ENCODE results near the gene ECPAS.
"Not testable (repeated sequence)": the region's sequence is repeated elsewhere in the genome, so short reads cannot be mapped to it uniquely, and the experiment has no call there.

The ECPAS gene

GRCh38 chr9:111454751-111455150 is 29.4 kb downstream of the ECPAS start:
- Histone ChIP-seq H4K20me1 (ENCODE audit: low read depth, low read length) (no peaks in the 10 kb centered on the region), H3K9ac (ENCODE audit: low read length) (no peak overlapping the region)

GRCh38 chr9:111451570-111451969 is 32.6 kb downstream of the ECPAS start:
- no peaks in the 10 kb centered on the region for H3K9me2 ChIP-seq (replicated peaks; ENCODE audit: insufficient read depth, low read length)
- H3K79me2 ChIP-seq (ENCODE audit: insufficient read depth, low read length), result peaks cover 26% of the 10 kb centered on the region
- no peak overlapping the region for H3K4me2 ChIP-seq (ENCODE audit: low read depth, low read length, poor library complexity, severe bottlenecking)
- no peak overlapping the region for H3K27ac ChIP-seq (ENCODE audit: low read depth, low read length)
- no peak overlapping the region for H3K9ac ChIP-seq (ENCODE audit: low read length)
- no peaks in the 10 kb centered on the region for H3K27me3 ChIP-seq (ENCODE audit: low read length)
- H3K36me3 ChIP-seq (ENCODE audit: low read length), result no peaks in the 10 kb centered on the region
- TF ChIP-seq EZH2phosphoT487 (conservative IDR thresholded peaks at IDR 0.05; ENCODE audit: low read length) (no peak), CTCF (IDR thresholded peaks at IDR 0.05; ENCODE audit: insufficient read depth, low read length, poor library complexity, severe bottlenecking) (no peak)
- no peak overlapping the region for H2AFZ ChIP-seq (ENCODE audit: low read depth, low read length, severe bottlenecking)
- H3K9me3 ChIP-seq (ENCODE audit: insufficient read depth, low read length), result no peaks in the 10 kb centered on the region
- H4K20me1 ChIP-seq (ENCODE audit: low read depth, low read length), result no peaks in the 10 kb centered on the region
- H3K4me3 ChIP-seq (ENCODE audit: insufficient read depth, low read length, poor library complexity, severe bottlenecking), result no peak overlapping the region
- no peaks in the 10 kb centered on the region for H3F3A ChIP-seq (ENCODE audit: insufficient read depth)

More at GRCh38 chr9:111454751-111455150, 29.4 kb downstream of the ECPAS start:
- H3K79me2 ChIP-seq (ENCODE audit: insufficient read depth, low read length), result peaks cover 39% of the 10 kb centered on the region
- H3K27ac ChIP-seq (ENCODE audit: low read depth, low read length), result no peak overlapping the region
- no peak for TF ChIP-seq EZH2phosphoT487 (conservative IDR thresholded peaks at IDR 0.05; ENCODE audit: low read length)
- TF ChIP-seq CTCF (IDR thresholded peaks at IDR 0.05; ENCODE audit: insufficient read depth, low read length, poor library complexity, severe bottlenecking), result no peak
- H2AFZ ChIP-seq (ENCODE audit: low read depth, low read length, severe bottlenecking), result no peak overlapping the region
- no peak overlapping the region for H3K4me3 ChIP-seq (ENCODE audit: insufficient read depth, low read length, poor library complexity, severe bottlenecking)
- no peaks in the 10 kb centered on the region for H3K9me3 ChIP-seq (ENCODE audit: insufficient read depth, low read length)
- H3F3A ChIP-seq (ENCODE audit: insufficient read depth), result no peaks in the 10 kb centered on the region
- no peaks in the 10 kb centered on the region for H3K27me3 ChIP-seq (ENCODE audit: low read length)
- H3K9me2 ChIP-seq (replicated peaks; ENCODE audit: insufficient read depth, low read length), result no peaks in the 10 kb centered on the region
- H3K4me2 ChIP-seq (ENCODE audit: low read depth, low read length, poor library complexity, severe bottlenecking), result no peak overlapping the region
- no peaks in the 10 kb centered on the region for H3K36me3 ChIP-seq (ENCODE audit: low read length)

GRCh38 chr9:111450124-111450523 is 34.1 kb downstream of the ECPAS start:
- Histone ChIP-seq H4K20me1 (ENCODE audit: low read depth, low read length) (no peaks in the 10 kb centered on the region), H2AFZ (ENCODE audit: low read depth, low read length, severe bottlenecking) (no peak overlapping the region), H3K4me2 (ENCODE audit: low read depth, low read length, poor library complexity, severe bottlenecking) (no peak overlapping the region), H3K36me3 (ENCODE audit: low read length) (no peaks in the 10 kb centered on the region), H3K9me3 (ENCODE audit: insufficient read depth, low read length) (no peaks in the 10 kb centered on the region), H3K27me3 (ENCODE audit: low read length) (no peaks in the 10 kb centered on the region), H3K9ac (ENCODE audit: low read length) (no peak overlapping the region), H3F3A (ENCODE audit: insufficient read depth) (no peaks in the 10 kb centered on the region), H3K27ac (ENCODE audit: low read depth, low read length) (no peak overlapping the region), H3K4me3 (ENCODE audit: insufficient read depth, low read length, poor library complexity, severe bottlenecking) (no peak overlapping the region), H3K79me2 (ENCODE audit: insufficient read depth, low read length) (peaks cover 26% of the 10 kb centered on the region), H3K9me2 (replicated peaks; ENCODE audit: insufficient read depth, low read length) (no peaks in the 10 kb centered on the region)
- TF ChIP-seq EZH2phosphoT487 (conservative IDR thresholded peaks at IDR 0.05; ENCODE audit: low read length), result no peak

GRCh38 chr9:111449705-111450104 is 34.5 kb downstream of the ECPAS start:
- Histone ChIP-seq H3K9ac (ENCODE audit: low read length) (no peak overlapping the region), H3K27ac (ENCODE audit: low read depth, low read length) (no peak overlapping the region), H3K4me3 (ENCODE audit: insufficient read depth, low read length, poor library complexity, severe bottlenecking) (no peak overlapping the region), H3K4me2 (ENCODE audit: low read depth, low read length, poor library complexity, severe bottlenecking) (no peak overlapping the region), H3K27me3 (ENCODE audit: low read length) (no peaks in the 10 kb centered on the region), H3K9me2 (replicated peaks; ENCODE audit: insufficient read depth, low read length) (no peaks in the 10 kb centered on the region), H3K36me3 (ENCODE audit: low read length) (no peaks in the 10 kb centered on the region), H3K9me3 (ENCODE audit: insufficient read depth, low read length) (no peaks in the 10 kb centered on the region), H4K20me1 (ENCODE audit: low read depth, low read length) (no peaks in the 10 kb centered on the region), H2AFZ (ENCODE audit: low read depth, low read length, severe bottlenecking) (no peak overlapping the region), H3F3A (ENCODE audit: insufficient read depth) (no peaks in the 10 kb centered on the region), H3K79me2 (ENCODE audit: insufficient read depth, low read length) (peaks cover 23% of the 10 kb centered on the region)
- TF ChIP-seq EZH2phosphoT487 (conservative IDR thresholded peaks at IDR 0.05; ENCODE audit: low read length) (no peak), CTCF (IDR thresholded peaks at IDR 0.05; ENCODE audit: insufficient read depth, low read length, poor library complexity, severe bottlenecking) (no peak)

- H3K9me3 ChIP-seq (ENCODE audit: insufficient read depth, low read length); H3K9me2 ChIP-seq (replicated peaks; ENCODE audit: insufficient read depth, low read length); H3F3A ChIP-seq (ENCODE audit: insufficient read depth); H4K20me1 ChIP-seq (ENCODE audit: low read depth, low read length); H3K9ac ChIP-seq (ENCODE audit: low read length); H2AFZ ChIP-seq (ENCODE audit: low read depth, low read length, severe bottlenecking); H3K27ac ChIP-seq (ENCODE audit: low read depth, low read length); H3K36me3 ChIP-seq (ENCODE audit: low read length); H3K4me2 ChIP-seq (ENCODE audit: low read depth, low read length, poor library complexity, severe bottlenecking); H3K4me3 ChIP-seq (ENCODE audit: insufficient read depth, low read length, poor library complexity, severe bottlenecking); H3K27me3 ChIP-seq (ENCODE audit: low read length); H3K79me2 ChIP-seq (ENCODE audit: insufficient read depth, low read length): not testable (repeated sequence)
Measured at GRCh38 chr9:111445799-111446198, 38.4 kb downstream of the ECPAS start.

All from SU-DHL-6 (cell line).